Fibroblast of mammary gland (primary cell): Measurements from ENCODE around the gene CSDE1.
"Not testable (repeated sequence)": the region's sequence is repeated elsewhere in the genome, so short reads cannot be mapped to it uniquely, and the experiment has no call there.

Source experiments
- DNase-seq: peaks from one replicate; pipeline ENCODE4 v3.0.0-alpha.2; 2010; ENCODE audit warnings: low read depth
- H3K4me3 ChIP-seq: 2 replicates; pipeline ENCODE4 v1.5.1; 2011; ENCODE audit warnings: low read depth, mild to moderate bottlenecking, low read length, moderate library complexity; ENCODE audit not compliant: control insufficient read depth
- TF ChIP-seq, protein P1 (sequence below): conservative IDR thresholded peaks from 2 replicates; pipeline ENCODE4 v1.5.1; 2011; ENCODE audit warnings: low read depth, low read length, inconsistent platforms; ENCODE audit not compliant: control insufficient read depth, insufficient read depth

CSDE1 gene

DNA sequence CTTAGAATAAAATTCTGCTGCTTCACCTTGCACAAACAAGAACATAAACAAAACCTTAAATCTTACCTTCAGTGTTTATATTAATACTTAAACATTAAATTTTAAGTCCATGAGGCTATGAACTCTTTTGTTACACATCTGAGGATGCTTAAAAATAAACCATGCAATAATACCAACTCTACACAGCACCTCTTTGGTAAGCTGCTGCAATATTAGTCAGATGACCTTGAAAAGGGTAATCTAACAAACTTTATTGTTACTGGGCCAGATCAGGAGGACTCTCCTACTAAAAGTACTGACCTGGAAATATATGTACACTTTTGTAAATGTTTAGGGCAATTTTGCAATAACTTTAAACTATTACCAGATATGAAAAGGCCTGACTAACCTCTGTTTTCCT lies 21.9 kb upstream of the CSDE1 start:
- DNase-seq, result no peak
- H3K4me3 ChIP-seq, result peak overlapping the region; percentile 98
- TF ChIP-seq, protein P1, sequence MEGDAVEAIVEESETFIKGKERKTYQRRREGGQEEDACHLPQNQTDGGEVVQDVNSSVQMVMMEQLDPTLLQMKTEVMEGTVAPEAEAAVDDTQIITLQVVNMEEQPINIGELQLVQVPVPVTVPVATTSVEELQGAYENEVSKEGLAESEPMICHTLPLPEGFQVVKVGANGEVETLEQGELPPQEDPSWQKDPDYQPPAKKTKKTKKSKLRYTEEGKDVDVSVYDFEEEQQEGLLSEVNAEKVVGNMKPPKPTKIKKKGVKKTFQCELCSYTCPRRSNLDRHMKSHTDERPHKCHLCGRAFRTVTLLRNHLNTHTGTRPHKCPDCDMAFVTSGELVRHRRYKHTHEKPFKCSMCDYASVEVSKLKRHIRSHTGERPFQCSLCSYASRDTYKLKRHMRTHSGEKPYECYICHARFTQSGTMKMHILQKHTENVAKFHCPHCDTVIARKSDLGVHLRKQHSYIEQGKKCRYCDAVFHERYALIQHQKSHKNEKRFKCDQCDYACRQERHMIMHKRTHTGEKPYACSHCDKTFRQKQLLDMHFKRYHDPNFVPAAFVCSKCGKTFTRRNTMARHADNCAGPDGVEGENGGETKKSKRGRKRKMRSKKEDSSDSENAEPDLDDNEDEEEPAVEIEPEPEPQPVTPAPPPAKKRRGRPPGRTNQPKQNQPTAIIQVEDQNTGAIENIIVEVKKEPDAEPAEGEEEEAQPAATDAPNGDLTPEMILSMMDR, result no peak

DNA sequence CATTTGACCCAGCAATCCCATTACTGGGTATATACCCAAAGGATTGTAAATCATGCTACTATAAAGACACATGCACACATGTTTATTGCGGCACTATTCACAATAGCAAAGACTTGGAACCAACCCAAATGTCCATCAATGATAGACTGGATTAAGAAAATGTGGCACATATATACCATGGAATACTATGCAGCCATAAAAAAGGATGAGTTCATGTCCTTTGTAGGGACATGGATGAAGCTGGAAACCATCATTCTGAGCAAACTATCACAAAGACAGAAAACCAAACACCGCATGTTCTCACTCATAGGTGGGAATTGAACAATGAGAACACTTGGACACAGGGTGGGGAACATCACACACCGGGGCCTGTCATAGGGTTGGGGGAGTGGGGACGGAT lies 18.9 kb upstream of the CSDE1 start:
- not testable (repeated sequence) for DNase-seq, H3K4me3 ChIP-seq

DNA sequence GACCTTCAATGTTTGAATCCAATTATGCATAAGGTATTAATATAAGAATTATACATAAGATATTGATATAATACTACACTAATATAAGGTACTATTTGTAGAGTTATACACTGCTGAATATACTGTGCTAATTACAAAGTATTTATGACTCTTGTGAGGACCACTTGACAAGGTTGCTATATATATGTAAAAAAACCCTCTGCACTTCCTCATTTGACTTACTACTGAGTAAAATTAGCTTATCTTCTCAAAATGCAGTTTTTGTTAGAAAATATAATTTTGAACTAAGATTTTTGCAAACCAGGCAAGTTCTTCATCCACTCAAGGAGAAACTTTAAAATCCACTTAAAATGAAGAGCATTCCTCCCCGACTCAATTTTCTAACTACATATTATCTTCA lies 14.2 kb upstream of the CSDE1 start:
- DNase-seq, result no peak
- TF ChIP-seq, protein P1, result no peak
- no peak overlapping the region for H3K4me3 ChIP-seq

DNA sequence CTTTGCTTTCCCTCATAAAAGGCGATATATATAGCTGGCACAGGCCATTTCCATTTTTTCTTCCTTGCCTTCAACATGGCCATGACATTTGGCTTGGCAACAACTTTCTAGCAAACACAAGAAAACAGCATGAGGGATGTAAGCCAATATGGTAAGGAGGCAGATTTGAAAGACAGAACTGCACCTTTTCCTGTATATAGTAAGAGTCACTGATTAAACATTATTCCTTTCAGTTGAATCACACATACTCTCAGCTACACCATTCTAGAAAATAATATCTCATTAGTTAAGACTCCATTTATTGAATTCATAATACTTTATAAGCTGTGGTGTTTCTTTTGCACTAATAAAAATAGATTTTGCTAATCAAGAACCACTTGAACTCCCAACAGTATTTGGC lies 13.2 kb upstream of the CSDE1 start:
- TF ChIP-seq, protein P1, result no peak
- H3K4me3 ChIP-seq, result no peak overlapping the region
- DNase-seq, result no peak

DNA sequence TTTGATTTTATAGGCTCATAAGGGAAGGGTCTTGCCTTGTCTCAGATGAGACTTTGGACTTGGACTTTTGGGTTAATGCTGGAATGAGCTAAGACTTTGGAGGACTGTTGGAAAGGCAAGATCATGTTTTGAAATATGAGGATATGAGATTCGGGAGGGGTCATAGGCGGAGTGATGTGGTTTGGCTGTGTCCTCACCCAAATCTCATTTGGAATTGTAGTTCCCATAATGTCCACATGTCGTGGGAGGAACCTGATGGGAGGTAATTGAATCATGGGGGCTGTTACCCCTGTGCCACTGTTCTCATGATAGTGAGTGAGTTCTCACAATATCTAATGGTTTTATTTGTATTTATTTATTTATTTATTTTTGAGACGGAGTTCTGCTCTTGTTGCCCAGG lies 6.9 kb upstream of the CSDE1 start:
- H3K4me3 ChIP-seq, result no peak overlapping the region
- DNase-seq, result no peak
- TF ChIP-seq, protein P1, result peak; percentile 14

DNA sequence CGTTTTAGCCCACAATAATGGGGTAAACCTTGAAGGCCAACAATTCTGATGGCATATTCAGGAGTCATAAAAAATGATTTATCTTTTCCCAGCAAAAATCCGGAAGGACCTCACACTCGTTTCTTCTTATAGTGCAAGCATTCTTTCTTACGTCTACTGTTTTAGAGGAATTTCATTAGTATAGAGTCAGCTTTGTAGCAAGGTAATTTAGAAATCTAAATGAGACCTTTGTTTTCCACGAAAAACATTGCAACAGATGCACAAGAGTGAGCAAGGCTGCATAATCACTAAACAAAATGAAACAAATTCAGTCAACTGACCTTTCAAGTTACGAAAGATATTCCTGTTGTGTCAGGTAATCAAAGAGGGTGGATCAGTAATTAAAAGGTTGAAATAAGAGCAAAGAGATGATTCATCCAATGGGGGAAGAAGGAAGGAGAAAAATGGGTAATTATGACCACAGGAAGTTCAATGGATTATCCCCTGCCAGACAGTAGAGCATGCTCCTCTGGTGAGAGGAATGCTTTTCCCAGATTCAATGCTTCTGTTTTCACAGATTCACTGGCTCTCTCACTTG lies 560 bp upstream of the CSDE1 start:
- H3K4me3 ChIP-seq, result peak overlapping the region; percentile 94
- DNase-seq, result peak; percentile 30
- TF ChIP-seq, protein P1, result no peak

DNA sequence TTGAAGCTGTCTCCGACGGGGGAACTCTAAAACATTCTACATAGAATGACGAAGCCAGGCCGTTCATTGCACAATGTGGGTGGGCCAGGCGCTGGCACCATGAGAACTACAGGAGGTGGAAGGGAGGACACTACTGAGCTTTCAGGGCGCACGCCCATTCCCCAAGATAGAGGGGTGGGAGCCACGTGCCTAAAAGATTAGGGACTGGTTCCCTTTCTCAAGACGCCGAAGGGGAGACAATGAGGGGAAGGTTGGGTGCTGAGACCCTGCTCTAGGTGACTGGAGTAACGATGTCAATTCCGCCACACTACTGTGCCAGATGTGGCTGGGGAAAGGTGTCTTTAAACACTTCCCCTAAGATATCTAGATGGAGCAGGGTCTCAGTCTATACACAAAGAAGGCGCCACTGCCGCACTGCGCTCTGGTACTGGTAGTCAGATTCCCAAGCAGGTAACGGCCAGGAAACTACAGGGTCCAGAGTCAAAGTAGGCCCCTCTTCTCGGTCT lies 782 bp downstream of the CSDE1 start:
- H3K4me3 ChIP-seq, result peak overlapping the region; percentile 94
- TF ChIP-seq, protein P1, result no peak
- peak; percentile 68 for DNase-seq
